SK-N-SH (cell line): ENCODE measurements around the gene ZNF511.

Source experiments
- CHD2 ChIP-seq: fragments of 150-350 bp; IDR thresholded peaks from 2 replicates; pipeline ENCODE4 v1.6.1; 2018; ENCODE audit warnings: low read length; ENCODE audit not compliant: partially characterized antibody
- CTCF ChIP-seq: fragments of 200-600 bp; sonication (generic); IDR thresholded peaks from 2 replicates; pipeline ENCODE4 v1.6.1; 2017; ENCODE audit warnings: antibody characterized with exemption, mild to moderate bottlenecking, moderate library complexity
- EZH2phosphoT487 ChIP-seq: fragments of 200-600 bp; sonication (generic); IDR thresholded peaks from 2 replicates; pipeline ENCODE4 v1.6.1; 2017; ENCODE audit warnings: low read depth, mixed run types, mild to moderate bottlenecking, antibody characterized with exemption, moderate library complexity, borderline replicate concordance
- FOXM1 ChIP-seq: IDR thresholded peaks from 2 replicates; pipeline ENCODE4 v1.4.0; 2012; ENCODE audit warnings: low read depth, mild to moderate bottlenecking
- GABPA ChIP-seq: IDR thresholded peaks from 2 replicates; pipeline ENCODE4 v1.4.0; 2012; ENCODE audit warnings: low read depth, mild to moderate bottlenecking
- JUND ChIP-seq: IDR thresholded peaks from 2 replicates; pipeline ENCODE4 v1.4.0; 2012
- NFIC ChIP-seq: IDR thresholded peaks from 2 replicates; pipeline ENCODE4 v1.4.0; 2012; ENCODE audit warnings: borderline replicate concordance
- POLR2AphosphoS5 ChIP-seq: IDR thresholded peaks from 2 replicates; pipeline ENCODE4 v1.6.1; 2012; ENCODE audit warnings: low read depth, low read length
- RAD21 ChIP-seq: IDR thresholded peaks from 2 replicates; pipeline ENCODE4 v1.6.1; 2012; ENCODE audit warnings: mild to moderate bottlenecking, low read length
- RFX5 ChIP-seq: IDR thresholded peaks from 2 replicates; pipeline ENCODE4 v1.6.1; 2012; ENCODE audit warnings: mild to moderate bottlenecking, improper control_type of control experiment, low read length
- SIN3A ChIP-seq: IDR thresholded peaks from 2 replicates; pipeline ENCODE4 v1.6.1; 2012; ENCODE audit warnings: low read depth, mild to moderate bottlenecking, low read length, moderate library complexity, borderline replicate concordance
- SMC3 ChIP-seq: IDR thresholded peaks from 2 replicates; pipeline ENCODE4 v1.6.1; 2012; ENCODE audit warnings: low read depth, low read length, improper control_type of control experiment
- USF2 ChIP-seq: fragments of 150-350 bp; IDR thresholded peaks from 2 replicates; pipeline ENCODE4 v1.6.1; 2017; ENCODE audit warnings: antibody characterized with exemption, low read length, low read depth, borderline replicate concordance
- YY1 ChIP-seq: IDR thresholded peaks from 2 replicates; pipeline ENCODE4 v1.4.0; 2012; ENCODE audit warnings: low read depth, mild to moderate bottlenecking

GRCh38 chr10:133270773-133271297 is 37.9 kb upstream of the ZNF511 start:
- TF ChIP-seq CTCF = no peak
- no peak for TF ChIP-seq CHD2
- no peak for TF ChIP-seq NFIC
- no peak for TF ChIP-seq YY1
- TF ChIP-seq USF2 = no peak
- no peak for TF ChIP-seq RAD21
- TF ChIP-seq SIN3A = no peak
- TF ChIP-seq RFX5 = no peak
- TF ChIP-seq POLR2AphosphoS5 = no peak
- TF ChIP-seq JUND = no peak
- no peak for TF ChIP-seq EZH2phosphoT487
- TF ChIP-seq FOXM1 = no peak
- no peak for TF ChIP-seq GABPA
- TF ChIP-seq SMC3 = no peak
